DMS53 (cell line): Measurements from ENCODE around the gene KDM4B.

Source experiments
- DNase-seq: peaks from one replicate; lab custom pipeline; 2025; lab: John Stamatoyannopoulos, UW

KDM4B gene

DNA sequence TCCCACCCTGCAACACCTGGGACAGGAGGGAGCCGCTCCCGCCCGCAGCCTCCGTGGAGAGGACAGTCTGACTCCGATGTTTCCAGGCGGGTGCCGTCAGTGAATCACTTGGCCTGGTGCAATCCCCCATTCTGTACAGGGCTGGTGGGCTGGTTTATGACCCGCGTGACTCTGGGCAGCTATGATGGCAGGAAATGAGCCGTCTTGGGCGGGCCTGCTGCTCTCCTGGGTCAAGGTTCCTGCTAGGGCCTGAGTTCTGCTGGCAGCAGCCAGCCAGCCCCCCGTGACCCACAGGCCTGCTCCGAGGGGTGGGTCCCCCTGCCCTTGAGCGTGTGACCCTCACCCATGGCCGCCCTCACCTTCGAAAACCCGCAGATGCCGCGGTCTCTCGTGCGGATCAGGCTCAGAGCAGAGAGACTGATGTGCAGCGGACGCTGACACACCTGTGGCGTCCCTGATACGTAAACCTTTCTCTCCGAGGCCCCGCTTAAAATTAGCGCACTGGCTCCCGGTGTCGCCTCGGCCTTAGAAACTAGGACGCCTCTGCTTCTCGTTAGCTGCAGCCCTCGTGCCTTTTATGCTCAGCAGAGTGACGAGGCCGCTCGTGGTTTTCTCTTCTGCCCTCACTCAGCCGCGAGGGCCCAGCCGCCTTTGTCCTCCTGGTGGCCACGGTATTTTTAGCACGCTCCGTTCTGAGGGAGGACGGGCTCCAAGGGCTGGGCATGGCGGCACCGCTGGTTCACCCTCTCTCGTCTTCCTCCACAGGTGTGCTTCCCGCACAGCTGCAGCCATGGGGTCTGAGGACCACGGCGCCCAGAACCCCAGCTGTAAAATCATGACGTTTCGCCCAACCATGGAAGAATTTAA, 63.4 kb downstream of the KDM4B start:
- DNase-seq, result peak; percentile 17

DNA sequence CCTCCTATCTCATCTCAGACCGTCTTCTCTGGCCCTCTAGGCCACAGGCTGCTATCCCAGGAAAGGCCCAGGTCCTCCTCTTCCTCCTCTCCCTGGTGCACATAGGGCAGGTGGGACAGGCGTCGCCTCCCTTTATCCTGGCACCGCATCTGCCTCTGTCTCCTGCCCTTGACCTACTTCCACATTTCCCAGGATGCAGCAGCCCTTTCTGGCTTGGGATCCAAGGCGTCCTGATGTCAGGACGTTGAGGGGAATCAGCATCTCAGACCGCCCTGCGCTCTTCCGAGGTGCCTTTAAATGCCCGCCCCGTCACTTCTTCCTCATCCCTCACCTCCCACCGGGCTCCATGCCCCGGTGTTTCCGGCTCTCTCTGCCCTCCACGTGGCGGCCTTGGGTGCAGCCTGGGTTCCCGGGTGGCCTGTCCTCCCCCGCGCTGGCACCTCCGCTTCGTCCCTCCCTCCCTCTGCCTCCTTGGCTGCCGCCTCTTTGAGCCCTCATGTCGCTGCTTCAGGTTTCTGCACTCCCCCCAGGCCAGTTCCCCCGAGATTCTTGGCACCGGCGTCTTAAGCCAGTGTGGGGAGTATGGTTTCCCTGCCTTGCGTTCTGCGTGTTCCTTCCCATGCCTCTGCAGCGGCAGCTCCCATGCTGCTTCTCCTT, 66.3 kb downstream of the KDM4B start:
- DNase-seq, result no peak

DNA sequence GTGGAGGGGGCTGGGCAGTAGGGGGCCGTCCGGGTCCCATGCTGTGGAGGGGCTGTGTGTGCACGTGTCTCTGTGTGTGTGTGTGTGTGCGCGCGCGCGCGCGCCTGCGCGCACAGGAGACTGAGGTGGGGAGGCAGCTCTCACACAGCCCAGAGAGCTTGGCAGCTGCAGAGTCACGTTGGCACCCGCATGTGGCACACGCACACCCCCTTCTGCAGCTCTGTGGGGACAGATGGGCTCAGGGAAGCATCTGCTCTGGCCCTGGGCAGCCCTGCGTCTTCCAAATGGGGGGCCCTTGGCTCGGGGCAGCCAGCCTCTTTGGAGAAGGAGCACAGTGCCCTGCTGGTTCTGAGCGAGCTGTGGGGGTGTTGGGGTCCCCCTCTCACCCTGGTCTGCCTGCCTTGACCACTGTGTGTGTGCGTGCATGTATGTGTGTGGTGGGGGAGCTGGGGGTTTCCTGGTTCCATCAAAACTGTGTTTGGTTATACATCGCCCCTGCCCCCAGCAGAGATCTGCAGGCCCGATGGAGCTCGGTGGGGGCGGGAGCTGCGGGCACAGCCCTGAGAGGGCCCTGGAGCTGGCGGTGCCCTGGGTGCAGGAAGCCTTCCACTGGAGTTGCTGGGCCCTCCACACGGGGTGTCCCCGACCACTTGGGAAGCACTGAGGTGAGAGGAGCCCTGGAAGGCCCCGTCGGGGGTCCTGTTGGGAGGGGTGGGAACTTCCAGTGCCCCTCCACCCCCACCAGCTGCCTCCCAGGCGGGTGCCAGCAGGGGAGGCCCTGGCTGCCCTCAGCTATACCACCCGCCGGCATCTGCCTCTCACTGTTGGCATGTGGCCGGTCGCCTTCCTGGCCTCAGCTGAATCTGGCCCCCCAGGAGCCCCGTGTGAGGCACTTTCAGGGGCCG, 67.1 kb downstream of the KDM4B start:
- no peak for DNase-seq

DNA sequence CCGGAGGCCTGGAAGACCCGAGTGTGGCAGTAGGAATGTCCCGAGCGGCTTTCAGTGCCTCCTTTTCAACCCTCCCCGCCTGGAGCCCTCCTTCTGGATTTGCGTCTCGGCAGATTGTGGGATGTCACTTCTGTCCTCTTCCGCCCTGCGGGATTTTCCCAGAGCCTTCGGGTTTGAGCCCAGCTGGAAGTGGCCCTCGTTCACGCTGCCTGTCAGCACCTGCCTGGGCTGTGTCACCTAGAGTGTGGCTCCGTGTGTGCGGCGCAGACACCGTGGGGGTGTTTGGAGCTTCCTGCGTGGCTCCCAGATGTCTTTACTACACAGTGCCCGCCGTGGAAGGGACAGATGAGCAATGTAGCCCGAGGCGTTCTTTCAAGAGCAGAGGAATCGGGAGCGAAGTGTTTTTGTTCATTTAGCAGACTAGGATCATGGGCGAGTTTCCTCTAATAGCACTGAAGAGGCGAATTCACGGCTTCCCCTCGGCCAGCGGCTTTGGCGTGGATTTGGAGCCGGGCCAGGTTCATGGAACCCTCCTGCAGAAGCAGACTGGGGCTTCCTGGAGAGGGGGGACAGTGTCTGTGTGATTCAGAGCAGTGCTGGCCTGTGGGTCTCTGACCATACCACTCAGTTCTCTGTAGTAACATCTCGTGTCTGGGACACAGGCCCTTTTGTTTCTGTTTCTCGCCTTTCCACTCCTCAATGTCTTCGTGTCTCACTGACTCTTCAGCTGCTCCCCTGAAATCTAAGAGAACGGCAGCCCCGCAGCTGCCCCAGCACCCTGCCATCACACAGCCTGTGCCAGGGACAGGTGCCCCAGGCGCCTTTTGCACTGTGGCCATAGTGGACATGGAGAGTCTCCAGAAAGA, 68.0 kb downstream of the KDM4B start:
- DNase-seq, result no peak

DNA sequence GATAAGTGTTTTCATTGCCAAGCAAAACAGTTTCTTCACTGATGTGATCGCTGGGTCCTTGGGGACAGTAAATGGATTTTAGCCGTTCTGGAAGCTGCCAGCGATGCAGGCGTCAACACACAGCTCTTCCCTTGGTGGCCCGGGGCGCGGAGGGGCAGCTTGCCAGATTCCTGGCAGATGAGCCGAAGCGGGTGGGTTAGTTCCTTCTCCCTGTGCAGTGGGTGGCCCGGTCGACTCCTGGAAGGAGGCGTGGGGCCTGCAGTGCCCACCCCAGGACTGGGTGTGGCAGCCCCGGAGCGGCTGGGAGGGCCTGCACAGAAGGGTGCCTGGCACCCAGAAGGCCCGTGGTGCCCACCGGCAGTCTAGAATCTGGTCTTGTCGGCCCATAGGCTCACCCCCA, 69.0 kb downstream of the KDM4B start:
- no peak for DNase-seq

DNA sequence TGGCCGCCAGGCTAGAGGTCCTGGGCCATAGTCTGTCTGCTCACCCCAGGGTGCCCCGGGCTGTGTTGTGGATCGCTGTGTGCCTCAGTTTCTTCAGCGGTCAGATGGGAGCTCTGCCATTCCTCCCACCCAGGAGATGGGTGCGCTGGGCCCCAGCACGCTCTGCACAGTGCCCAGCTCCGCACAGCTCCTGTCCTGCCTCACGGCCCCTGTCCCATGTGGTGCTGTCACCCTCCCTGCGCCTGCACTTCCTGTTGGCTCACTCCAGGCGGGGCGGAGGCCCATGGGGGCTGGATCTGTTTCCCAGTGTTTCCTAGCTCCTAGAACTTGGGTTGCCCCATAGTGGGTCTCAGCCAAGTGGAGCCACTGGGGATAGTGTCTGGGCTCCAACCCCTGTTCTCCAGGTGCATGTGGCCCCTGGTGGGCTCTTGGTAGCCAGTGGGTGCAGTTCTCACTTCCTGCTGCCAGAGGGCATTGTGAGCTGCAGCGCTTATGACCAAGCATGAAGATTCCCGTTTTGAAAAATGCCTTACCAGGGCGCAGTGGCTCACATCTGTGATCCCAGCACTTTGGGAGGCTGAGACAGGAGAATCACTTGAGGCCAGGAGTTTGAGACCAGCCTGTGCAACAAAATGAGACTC, 69.8 kb downstream of the KDM4B start:
- peak; percentile 45 for DNase-seq

DNA sequence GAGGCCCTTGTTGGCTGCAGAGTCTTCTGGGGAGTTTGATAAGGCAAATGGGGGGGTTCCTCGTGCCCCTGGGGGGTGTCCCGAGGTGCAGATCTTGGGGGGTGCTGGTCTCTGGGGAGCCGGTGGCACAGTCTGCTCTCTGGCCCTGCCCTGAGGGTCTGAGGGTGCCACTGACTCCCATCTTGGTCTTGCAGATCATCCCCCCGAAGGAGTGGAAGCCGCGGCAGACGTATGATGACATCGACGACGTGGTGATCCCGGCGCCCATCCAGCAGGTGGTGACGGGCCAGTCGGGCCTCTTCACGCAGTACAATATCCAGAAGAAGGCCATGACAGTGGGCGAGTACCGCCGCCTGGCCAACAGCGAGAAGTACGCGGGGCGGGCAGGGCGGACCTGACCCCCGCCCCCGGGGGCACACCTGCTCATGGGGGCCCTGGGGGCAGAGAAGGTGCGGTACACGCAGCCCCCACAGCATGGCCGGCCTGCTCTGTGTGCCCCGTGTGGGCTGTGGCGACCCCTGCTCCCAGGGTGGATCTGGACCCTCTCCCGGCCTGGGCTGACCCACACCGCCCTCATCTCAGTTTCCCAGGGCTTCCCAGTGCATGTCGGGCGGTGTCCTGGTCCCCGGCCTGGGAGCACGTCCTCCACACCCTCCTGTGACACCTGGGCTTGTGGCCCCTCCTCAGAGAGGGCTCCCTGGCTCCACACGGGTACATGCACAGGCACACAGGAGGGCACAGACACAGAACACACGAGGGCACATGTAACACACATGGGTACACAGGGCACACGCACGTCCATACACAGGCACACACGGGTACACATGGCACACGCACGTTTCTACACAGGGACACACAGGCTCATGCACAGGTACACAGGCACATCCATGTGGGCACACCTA, 71.0 kb downstream of the KDM4B start:
- no peak for DNase-seq

DNA sequence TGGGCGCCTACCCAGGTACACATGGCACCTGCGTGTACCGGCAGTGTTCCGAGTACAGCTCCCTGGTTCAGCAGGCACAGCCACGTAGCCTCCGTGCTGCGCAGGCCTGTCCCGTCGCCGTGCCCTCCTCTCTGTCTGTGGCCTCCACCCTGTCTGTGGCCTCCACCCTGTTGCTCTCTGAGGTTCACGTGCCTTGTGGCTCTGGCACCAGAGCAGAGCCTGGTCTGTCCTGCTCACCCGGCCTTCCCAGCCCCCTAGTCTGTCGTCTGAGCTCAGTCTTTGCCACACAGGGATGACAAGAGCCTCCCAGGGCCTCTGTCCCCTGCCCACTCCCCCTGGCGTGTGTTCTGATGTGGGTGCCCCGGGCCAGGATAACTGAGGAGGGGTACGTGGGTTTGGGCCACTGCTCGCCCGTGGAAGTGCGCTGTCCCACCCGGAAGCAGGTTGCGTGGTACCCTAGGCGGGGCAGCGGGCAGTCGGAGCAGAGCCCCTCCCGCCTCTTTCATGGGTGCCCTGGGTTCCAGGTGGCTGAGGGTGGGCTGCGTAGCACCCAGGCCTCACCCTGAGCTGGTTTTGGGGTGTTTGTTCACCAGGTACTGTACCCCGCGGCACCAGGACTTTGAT, 71.7 kb downstream of the KDM4B start:
- DNase-seq, result no peak

DNA sequence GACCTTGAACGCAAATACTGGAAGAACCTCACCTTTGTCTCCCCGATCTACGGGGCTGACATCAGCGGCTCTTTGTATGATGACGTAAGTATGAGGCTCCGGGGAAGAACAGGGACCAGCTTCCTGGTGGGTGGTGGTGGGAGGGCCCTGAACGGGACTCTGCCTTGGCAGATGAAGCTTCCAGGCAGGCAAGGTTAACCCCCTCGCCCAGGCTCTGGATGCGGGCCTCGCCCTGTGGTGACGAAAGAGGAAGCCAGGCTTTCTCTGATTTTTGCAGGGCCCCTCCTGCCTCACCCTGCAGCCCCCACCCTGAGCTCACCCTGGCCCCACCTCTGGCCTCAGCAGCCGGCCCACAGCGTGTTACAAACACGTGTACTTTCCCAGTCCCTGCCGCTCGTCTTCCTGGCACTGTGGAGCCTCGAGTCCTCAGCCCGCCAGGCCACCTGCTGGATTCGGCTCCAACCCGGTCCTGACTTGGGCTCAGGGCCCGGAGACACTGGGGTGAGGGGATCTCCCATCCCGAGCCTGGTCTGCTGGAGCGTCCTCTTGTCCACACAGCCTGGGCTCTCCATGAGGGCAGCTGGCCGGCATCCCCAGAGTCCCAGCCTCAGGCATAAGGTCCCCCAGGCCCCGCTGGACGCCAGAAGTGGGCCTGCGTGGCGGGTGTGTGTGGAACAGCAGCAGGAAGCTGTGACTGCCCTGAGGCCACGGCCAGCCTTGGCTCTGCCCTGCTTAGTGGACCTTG, 72.4 kb downstream of the KDM4B start:
- DNase-seq, result no peak

DNA sequence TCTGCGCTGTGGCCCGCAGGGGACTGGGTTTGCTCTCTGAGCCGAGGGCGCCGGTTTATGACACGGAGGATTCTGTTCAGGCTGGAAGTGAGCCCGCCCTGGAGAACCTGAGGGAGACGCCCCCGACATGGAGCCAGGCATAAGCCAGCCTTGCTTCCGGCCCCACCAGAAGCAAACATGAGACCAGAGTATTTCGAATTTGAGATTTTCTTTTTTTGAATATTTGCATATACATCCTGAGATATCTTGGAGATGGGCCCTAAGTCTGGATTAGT, 72.9 kb downstream of the KDM4B start:
- no peak for DNase-seq

DNA sequence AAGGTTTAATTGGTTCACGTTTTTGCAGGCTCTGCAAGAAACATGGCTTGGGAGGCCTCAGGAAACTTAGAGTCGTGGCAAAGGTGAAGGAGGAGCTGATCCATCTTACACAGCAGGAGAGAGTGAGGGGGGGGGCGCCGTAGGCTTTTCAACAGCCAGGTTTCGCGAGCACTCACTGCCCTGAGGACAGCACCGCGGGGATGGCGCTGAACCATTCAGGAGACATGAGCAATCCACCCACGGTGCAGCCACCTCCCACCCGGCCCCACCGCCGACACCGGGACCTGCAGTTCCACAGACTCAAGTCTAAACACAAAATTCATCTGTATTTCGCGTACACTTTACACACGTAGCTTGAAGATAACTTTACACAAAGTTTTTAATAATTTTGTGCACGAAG, 73.6 kb downstream of the KDM4B start:
- DNase-seq, result peak; percentile 40

DNA sequence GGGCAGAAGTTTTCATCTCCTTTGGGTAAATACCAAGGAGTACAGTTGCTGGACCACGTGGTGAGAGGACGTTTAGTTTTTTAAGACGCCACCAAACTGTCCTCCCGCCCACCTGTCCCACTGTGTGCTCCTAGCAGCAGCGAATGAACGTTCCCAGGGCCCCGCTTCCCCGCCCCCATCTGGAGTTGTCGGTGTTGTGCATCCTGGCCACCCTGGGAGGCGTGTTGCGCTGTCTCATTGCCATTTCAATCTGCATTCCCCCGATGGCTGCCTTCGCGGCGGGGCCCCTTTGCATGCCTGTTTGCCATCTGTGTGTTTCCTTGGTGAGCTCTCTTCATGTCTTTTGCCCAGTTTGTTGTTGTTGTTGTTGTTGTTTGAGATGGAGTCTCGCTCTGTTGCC, 76.1 kb downstream of the KDM4B start:
- DNase-seq, result no peak

DNA sequence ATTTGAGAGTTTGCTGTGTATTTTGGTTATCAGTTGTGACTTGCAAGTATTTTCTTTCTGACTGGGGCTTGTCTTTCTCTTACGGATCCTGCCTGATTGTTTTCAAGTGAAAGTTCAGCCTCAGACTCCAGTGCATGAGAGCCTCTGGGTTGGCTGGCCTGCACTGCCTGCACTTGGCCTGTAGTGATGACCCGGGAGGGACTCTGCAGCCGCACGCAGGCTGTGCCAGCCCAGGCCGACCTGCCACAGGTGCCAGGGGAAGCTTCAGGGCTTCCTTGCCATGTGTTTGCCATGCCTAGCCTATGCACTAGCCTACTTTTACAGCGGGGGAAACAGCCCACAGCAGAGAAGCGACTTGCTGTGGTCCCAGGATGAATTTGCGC, 77.0 kb downstream of the KDM4B start:
- peak; percentile 91 for DNase-seq

DNA sequence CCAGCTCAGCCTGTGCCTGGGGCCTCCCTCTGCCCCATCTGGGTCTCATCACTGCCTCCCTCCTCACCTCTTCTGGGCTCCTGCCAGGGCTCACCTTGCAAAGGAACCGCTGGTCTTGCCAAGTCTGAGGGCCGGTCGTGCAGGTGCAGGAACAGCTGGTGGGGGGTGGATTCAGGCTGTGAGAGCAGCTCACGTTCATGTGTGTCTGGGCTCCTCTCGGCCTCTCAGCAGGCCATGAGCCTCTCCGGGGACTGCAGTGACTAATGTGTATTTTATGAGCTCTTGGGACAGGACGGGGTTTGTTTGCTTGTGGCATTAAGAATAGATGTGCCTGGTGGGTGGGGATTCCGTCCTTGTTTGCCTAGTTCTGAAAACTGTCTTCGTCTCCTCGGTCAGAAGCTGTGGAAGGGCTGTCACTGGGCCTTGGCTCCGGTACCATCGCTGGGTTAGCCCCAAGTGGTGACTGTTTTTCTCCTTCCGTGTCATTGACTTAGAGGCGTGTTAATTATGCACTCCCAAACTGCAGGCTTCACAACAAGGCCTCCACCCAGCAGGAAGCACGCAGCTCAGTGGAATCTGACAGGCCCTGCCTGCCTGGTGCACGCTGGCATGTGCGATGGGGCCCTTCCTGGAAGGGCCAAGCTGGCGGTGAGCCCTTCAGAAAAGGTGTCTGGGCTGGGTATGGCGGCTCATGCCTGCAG, 77.6 kb downstream of the KDM4B start:
- peak; percentile 98 for DNase-seq

DNA sequence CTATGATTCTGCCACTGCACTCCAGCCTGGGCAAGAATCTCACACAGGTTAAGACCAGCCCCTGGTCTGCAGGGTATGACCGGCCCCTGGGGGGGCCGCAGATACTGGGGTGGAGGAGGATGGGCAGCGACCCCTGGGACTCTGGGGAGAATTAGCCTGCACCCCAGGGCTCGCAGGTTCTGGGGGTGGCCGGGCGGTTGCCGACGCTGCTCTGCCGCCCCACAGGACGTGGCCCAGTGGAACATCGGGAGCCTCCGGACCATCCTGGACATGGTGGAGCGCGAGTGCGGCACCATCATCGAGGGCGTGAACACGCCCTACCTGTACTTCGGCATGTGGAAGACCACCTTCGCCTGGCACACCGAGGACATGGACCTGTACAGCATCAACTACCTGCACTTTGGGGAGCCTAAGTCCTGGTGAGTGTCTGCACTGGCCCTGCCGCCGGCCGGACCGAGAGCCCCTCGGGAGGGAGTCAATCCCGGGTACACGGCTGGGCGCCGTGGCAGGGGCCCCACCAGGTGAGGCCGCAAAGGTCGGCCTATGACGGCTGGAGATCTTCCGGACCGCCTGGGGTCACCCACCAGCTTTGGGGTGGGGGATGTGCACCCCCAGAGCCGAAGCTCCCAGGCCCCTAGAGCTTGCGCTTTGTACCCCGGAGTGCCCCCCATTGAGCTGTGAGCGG, 78.5 kb downstream of the KDM4B start:
- DNase-seq, result no peak

DNA sequence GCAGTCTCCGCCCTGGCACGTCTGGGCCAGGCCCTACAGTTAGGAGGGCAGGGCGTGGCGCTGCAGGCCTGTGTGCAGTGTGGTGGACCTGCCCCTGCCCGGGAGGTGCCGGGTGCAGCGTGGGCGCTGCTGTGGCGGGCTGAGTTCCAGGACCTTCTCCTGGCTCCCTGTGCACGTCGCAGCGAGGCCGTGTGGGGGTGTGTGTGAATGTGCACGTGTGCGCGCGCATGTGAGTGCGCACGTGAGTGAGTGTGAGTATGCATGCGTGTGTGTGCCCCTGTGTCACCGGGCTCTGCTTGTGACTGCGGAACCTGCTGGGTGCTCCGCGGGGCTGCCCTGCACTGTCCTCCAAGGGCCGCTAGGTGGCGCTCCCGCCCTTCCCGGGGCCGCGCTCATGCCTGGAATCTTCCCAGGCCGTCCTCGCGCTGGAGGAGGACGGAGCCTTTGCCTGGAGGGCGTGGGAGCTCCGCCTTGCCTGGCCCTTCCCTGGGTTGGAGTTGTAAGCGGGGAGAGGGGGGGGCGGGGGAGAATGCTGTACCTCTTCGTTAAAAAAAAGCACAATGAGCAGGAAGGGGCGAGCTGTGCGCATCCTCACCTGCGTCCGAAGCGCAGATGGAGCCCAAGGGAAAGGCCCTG, 79.3 kb downstream of the KDM4B start:
- DNase-seq, result peak; percentile 77
